Small intestine (tissue), 7 donors: ENCODE measurements around the gene SEPTIN3. TPM values are rescaled to one million over a fixed set of nuclear protein-coding genes. Genes with fewer than 3 reads are reported as not detected.

Experiments
- DNase-seq, 2 donors: peaks; one replicate each; pipeline versions ENCODE4 v3.0.0 to v3.0.0-alpha.2; 2013
- FAIRE-seq: peaks from 2 replicates; lab custom pipeline; 2012; peaks lifted over from hg19 to GRCh38; lab: Jason Lieb, UNC
- H3K27ac ChIP-seq, 3 donors: one replicate each; pipeline ENCODE4 v1.5.1; 2013; ENCODE audit warnings: low read length in 2 of 3, mild to moderate bottlenecking in 2 of 3, control low read depth in 1 of 3, inconsistent platforms in 1 of 3, low read depth in 1 of 3, moderate library complexity in 1 of 3
- H3K27me3 ChIP-seq, 3 donors: one replicate each; pipeline ENCODE4 v1.6.1; 2013; ENCODE audit warnings: low read length in 3 of 3, inconsistent platforms in 1 of 3; ENCODE audit not compliant: control insufficient read depth in 3 of 3, insufficient read depth in 3 of 3
- H3K36me3 ChIP-seq, 3 donors: one replicate each; pipeline ENCODE4 v1.6.1; 2013; ENCODE audit warnings: low read length in 3 of 3, inconsistent platforms in 1 of 3, low read depth in 1 of 3, mild to moderate bottlenecking in 1 of 3, moderate library complexity in 1 of 3; ENCODE audit not compliant: control insufficient read depth in 3 of 3, insufficient read depth in 2 of 3
- H3K4me1 ChIP-seq, 3 donors: one replicate each; pipeline ENCODE4 v1.6.1; 2013; ENCODE audit warnings: low read length in 2 of 3, inconsistent platforms in 1 of 3, low read depth in 1 of 3, mild to moderate bottlenecking in 1 of 3, moderate library complexity in 1 of 3; ENCODE audit not compliant: control insufficient read depth in 3 of 3, insufficient read depth in 2 of 3
- H3K4me3 ChIP-seq, 3 donors: one replicate each; pipeline ENCODE4 v1.5.1; 2013; ENCODE audit warnings: low read length in 3 of 3, control low read depth in 1 of 3, inconsistent platforms in 1 of 3, low read depth in 1 of 3, mild to moderate bottlenecking in 1 of 3, moderate library complexity in 1 of 3
- H3K9me3 ChIP-seq, 2 donors: one replicate each; pipeline ENCODE4 v1.6.1; 2013; ENCODE audit warnings: low read depth in 1 of 2, low read length in 1 of 2; ENCODE audit not compliant: control insufficient read depth in 2 of 2, insufficient read depth in 1 of 2
- whole genome bisulfite sequencing, 3 donors: extraction: QIAGEN DNeasy Blood & Tissue Kit; methylation state at CpG; one replicate each; pipeline ENCODE4 v1.1.7; 2013; 5-methylcytosine and 5-hydroxymethylcytosine counted together
- polyA plus RNA-seq, 4 donors: library from polyadenylated mRNA; stranded (reverse) in 3 of 4; unstranded in 1 of 4; fragments of 200-250 nt in 3 of 4; fragments of 120-200 nt in 1 of 4; gene quantifications; one replicate each; pipeline versions ENCODE4 v1.2.1 to v1.2.3, GENCODE V29; 2013
- donor health status: healthy with polysubstance abuse.
- donor health status: control.
- donor health status: control.
- donor health status: Bipolar disorder and iron deficiency.
- donor health status: healthy.

SEPTIN3 gene
- polyA plus RNA-seq, 4 donors: 0.49 to 1.2 (median 0.81) TPM; not detected in 1

DNA sequence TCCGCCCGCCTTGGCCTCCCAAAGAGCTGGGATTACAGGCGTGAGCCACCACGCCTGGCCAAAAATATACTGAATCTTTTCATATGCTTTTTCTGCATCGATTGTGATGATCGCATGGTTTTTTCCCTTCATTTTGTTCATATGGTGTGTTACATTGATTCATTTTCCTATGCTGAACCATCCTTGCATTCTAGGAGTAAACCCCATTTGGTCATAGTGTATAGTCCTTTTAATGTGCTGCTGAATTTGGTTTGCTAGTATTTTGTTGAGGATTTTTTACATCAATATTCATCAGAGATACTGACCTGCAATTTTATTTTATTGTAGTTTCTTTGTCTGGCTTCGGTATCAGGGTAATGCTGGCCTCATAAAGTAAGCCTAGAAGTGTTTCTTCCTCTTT lies 41.5 kb downstream of the SEPTIN3 start:
- WGBS, 3 donors: 81 to 98% (median 96%) methylated on average over 7 of the region's 7 CpGs
- no peak overlapping the region for H3K27ac ChIP-seq
- DNase-seq: no peak
- no peak for FAIRE-seq
- no peaks in the 10 kb centered on the region for H3K36me3 ChIP-seq
- peaks cover 0 to 2% of the 10 kb centered on the region in 2 donors for H3K9me3 ChIP-seq
- no peaks in the 10 kb centered on the region for H3K4me1 ChIP-seq
- no peak overlapping the region for H3K4me3 ChIP-seq
- H3K27me3 ChIP-seq: no peaks in the 10 kb centered on the region

DNA sequence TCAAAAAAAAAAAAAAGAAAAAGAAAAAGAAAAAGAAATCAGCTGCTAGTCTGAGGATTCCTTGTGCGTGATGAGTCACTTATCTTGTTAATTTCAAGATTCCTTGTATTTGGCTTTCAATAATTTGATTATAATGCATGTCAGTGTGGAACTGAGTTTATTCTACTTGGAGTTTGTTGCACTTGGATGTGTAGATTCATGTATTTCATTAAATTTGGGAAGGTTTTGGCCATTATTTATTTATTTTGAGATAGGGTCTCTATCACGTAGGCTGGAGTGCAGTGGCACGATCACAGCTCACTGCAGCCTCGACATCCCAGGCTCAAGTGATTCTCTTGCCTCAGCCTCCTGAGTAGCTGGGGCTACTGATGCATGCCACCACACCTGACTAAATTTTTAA lies 44.1 kb downstream of the SEPTIN3 start:
- WGBS, 3 donors: 84 to 92% (median 87%) methylated on average over 4 of the region's 4 CpGs
- no peak overlapping the region for H3K4me3 ChIP-seq
- no peak overlapping the region for H3K27ac ChIP-seq
- peaks cover 0 to 2% of the 10 kb centered on the region in 2 donors for H3K9me3 ChIP-seq
- H3K4me1 ChIP-seq: no peaks in the 10 kb centered on the region
- H3K36me3 ChIP-seq: no peaks in the 10 kb centered on the region
- FAIRE-seq: no peak
- H3K27me3 ChIP-seq: no peaks in the 10 kb centered on the region
- no peak for DNase-seq

DNA sequence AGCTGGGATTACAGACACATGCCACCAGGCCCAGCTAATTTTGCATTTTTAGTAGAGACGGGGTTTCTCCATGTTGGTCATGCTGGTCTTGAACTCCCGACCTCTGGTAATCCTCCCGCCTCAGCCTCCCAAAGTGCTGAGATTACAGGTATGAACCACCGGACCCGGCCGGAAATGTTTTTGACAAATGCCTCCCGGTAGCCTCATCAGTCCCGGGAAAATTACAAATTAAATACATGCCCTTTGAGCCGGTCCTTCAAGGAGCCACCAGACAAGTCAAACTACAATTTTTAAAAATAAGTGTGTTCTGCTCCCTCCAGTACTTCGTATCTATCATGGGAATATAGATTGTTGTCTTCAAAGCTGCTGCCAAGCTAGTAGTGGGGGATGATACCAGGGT lies 46.9 kb downstream of the SEPTIN3 start:
- FAIRE-seq (no peak), DNase-seq (no peak)
- Histone ChIP-seq H3K4me3 (no peak overlapping the region), H3K27ac (no peak overlapping the region), H3K4me1 (no peaks in the 10 kb centered on the region), H3K27me3 (no peaks in the 10 kb centered on the region), H3K36me3 (no peaks in the 10 kb centered on the region), H3K9me3 (peaks cover 0 to 2% of the 10 kb centered on the region in 2 donors)
- WGBS, 3 donors: 78 to 88% (median 78%) methylated on average over 10 of the region's 10 CpGs

DNA sequence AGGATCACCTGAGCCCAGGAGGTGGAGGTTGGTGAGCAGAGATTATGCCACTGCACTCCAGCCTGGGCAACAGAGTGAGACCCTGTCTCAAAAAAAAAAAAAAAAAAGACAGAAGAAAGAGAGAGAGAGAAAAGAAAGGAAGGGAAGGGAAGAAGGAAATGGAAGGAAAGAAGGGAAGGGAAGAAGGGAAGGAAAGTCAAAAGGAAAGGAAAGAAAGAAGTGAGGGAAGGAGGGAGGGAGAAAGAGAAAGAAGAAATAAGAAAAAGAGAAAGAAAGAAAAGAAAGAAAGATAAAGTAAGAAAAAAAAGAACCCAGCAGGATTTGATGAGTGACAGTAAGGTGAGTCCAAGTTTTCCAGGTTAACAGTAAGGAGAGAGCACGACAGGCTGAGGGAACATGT lies 49.0 kb downstream of the SEPTIN3 start:
- Histone ChIP-seq H3K27me3 (no peaks in the 10 kb centered on the region), H3K36me3 (no peaks in the 10 kb centered on the region), H3K4me3 (no peak overlapping the region), H3K4me1 (peaks cover 0 to 7% (median 0%) of the 10 kb centered on the region in 3 donors), H3K9me3 (no peaks in the 10 kb centered on the region), H3K27ac (no peak overlapping the region)
- FAIRE-seq: no peak
- no peak for DNase-seq
- WGBS, 3 donors: 60 to 70% (median 65%) methylated on average over 1 of the region's 1 CpG

Other genes starting within 250 kb of the SEPTIN3 start
- gene CCDC134, start 168.8 kb upstream of the SEPTIN3 start, polyA plus RNA-seq: 1 to 10 TPM; 2.2 to 7.6 (median 3.7) TPM
- 10 to 100 TPM; 14.1 to 82.2 (median 48.1) TPM for gene SREBF2, start 136.3 kb upstream of the SEPTIN3 start, polyA plus RNA-seq
- under 1 TPM in 2 of 4 donors, not detected in 2; 0.04 to 0.10 TPM for gene SHISA8, start 54.4 kb upstream of the SEPTIN3 start, polyA plus RNA-seq
- 1 to 10 TPM in 2 of 4 donors, under 1 TPM in 1, not detected in 1; 0.54 to 2.5 (median 1.3) TPM for gene TNFRSF13C, start 42.6 kb upstream of the SEPTIN3 start, polyA plus RNA-seq
- 10 to 100 TPM in 2 of 4 donors, 1 to 10 TPM in 2; 2.2 to 42.0 (median 8.0) TPM for gene CENPM, start 22.3 kb upstream of the SEPTIN3 start, polyA plus RNA-seq
- 1 to 10 TPM in 3 of 4 donors, under 1 TPM in 1; 0.52 to 2.2 (median 1.5) TPM for gene WBP2NL, start 29.3 kb downstream of the SEPTIN3 start, polyA plus RNA-seq
- gene NAGA, start 101.4 kb downstream of the SEPTIN3 start, polyA plus RNA-seq: 10 to 100 TPM in 3 of 4 donors, 1 to 10 TPM in 1; 8.7 to 36.8 (median 17.1) TPM
- 10 to 100 TPM in 1 of 4 donors, 1 to 10 TPM in 3; 4.9 to 11.6 (median 9.2) TPM for gene PHETA2, start 104.8 kb downstream of the SEPTIN3 start, polyA plus RNA-seq
- gene SMDT1, start 110.3 kb downstream of the SEPTIN3 start, polyA plus RNA-seq: 100 to 1,000 TPM in 3 of 4 donors, 10 to 100 TPM in 1; 98.4 to 304 (median 134) TPM
- gene NDUFA6, start 121.3 kb downstream of the SEPTIN3 start, polyA plus RNA-seq: 100 to 1,000 TPM in 3 of 4 donors, 10 to 100 TPM in 1; 62.9 to 258 (median 151) TPM
- 100 to 1,000 TPM in 1 of 4 donors, 10 to 100 TPM in 1, 1 to 10 TPM in 2; 5.8 to 172 (median 22.4) TPM for gene CYP2D6, start 161.4 kb downstream of the SEPTIN3 start, polyA plus RNA-seq